GM12892 (cell line): Measurements from ENCODE around the gene KLHL30.

ENCODE experiments used
- POLR2A ChIP-seq: IDR thresholded peaks from 2 replicates; pipeline ENCODE4 v1.6.1; 2011; ENCODE audit warnings: low read depth, low read length, control low read depth
- TAF1 ChIP-seq: IDR thresholded peaks from 2 replicates; pipeline ENCODE4 v1.6.1; 2011; ENCODE audit warnings: low read depth, mild to moderate bottlenecking, control low read depth, low read length, borderline replicate concordance

- TF ChIP-seq POLR2A (no peak), TAF1 (no peak)
Measured at GRCh38 chr2:238121511-238122286, 16.8 kb upstream of the KLHL30 start.
